ENCODE data around the gene LTBP2. TPM values are rescaled to one million over a fixed set of nuclear protein-coding genes. Genes with fewer than 3 reads are reported as not detected.

LTBP2 gene
- 123 and 130 TPM in 2 replicates for total RNA-seq

DNA sequence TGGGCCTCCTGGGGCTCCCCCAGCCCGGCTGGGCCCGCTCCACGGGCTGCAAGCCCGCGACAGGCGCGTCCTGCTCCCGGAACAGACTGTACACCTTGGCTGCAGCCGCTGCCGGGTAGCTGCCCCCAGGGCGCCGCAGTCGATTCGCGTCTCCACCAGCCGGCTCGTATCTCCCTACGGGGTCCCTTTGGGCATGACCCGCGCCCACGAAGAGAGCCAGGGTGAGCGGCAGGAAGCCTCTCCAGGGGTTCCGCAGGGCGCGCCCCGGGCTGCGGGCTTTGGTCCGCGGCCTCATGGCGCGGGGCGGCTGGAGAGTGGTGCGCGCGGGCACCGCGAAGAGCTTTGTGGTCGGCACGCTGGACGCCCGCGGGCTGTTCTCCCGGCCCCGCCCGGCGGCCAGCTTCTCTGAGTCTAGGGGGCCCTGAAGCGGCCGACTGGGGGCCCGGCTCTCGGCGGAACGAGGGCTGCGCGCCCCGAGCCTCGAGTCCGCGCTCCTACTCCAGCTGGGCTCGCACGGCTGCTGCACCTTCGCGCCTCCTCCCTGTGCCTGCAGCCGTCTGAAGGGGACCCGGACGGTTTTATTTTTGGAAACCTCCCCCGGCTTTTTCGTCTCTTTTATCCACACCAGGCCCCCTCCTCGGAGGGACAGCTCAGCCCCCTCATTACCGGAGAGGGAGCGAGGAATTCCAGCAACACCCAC lies at the start of gene LTBP2:
Gene LTBP2 (minus strand): TSS at position 588 of the 700 bp plus-strand sequence. CDS start 293 bp downstream, at position 295.

DNA sequence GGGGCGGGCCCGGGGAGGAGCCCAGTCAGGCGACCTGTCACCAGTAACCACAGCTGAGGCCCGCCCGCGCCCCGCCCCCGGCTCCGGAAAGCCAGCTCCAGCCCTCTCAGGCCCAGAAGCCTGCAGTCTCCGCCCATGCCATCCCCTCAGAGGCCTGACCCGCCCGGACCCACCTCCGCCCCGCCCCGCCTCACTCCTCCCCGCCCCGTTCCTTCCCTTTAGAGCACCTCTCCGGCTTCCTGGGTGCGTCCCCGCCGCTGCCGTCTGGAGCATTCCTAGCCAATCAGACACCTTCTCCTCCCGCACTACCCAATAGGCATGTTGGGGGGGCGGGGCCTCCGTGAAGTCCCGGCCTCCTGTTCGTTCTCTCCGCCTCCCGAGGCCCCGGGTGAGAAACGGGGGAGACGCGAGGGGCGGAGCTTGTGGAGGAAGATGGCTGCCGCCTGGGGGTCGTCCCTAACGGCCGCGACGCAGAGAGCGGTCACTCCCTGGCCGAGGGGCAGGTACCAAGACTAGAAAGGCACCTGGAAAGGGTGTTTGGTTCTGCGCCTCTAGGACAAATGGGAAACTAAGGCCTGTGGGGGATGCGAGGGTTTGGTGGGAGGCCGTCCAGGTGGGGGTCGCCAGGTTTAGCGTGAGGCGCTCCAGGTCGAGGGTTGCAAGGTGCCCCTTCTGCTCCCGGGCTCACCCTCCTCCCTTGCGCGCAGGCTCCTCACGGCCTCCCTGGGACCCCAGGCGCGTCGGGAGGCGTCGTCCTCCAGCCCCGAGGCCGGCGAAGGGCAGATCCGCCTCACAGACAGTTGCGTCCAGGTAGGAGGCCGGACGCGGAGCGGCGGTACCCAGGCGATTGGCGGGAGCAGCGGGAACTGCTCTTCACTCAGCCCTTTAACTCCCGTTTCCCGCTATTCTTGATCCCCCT lies 118.4 kb downstream of the LTBP2 start, which contains the start of gene ISCA2:
Gene ISCA2 (plus strand): TSS at position 423 of the 919 bp plus-strand sequence. CDS start 10 bp downstream, at position 433.

DNA sequence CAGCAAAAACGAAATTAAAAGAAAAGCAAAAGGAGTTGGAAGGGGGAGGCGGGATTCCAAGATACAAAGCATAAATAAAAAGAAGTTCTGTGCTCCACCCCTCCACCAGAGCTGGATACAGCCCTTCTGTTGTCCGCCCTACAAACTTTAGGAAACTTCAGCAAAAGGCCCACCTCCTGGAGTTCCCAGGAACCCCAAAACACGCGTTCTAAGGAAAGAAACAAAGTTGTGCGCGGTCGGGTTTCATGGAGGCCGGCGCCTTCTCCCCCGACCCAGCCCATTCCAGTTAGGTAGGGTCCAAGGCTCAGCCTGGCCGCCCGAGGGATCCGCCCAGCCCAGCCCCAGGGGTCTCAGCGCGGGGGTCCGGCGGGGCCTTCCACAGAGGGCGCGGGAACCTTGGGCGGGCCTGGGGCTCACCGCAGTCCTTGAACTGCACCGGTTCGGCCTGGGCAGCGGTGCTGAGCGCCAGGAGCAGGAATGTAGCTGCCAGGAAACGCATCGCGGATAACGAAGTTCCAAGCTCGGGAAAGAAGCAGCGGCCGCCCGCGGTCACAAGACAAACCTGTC lies 119.2 kb downstream of the LTBP2 start, which contains the start of gene NPC2:
Gene NPC2 (minus strand): TSS at position 530 of the 567 bp plus-strand sequence. CDS start 31 bp downstream, at position 499.

Other genes with a start within 250 kb of the LTBP2 start
- gene SYNDIG1L, start 186.0 kb downstream of the LTBP2 start, total RNA-seq, result not detected in 2 replicates
- 713 and 752 TPM in 2 replicates for gene NPC2, start 118.9 kb downstream of the LTBP2 start, total RNA-seq
- gene ISCA2, start 118.5 kb downstream of the LTBP2 start, total RNA-seq, result 9.1 and 14.7 TPM in 2 replicates
- 13.5 and 16.3 TPM in 2 replicates for gene AREL1, start 100.8 kb upstream of the LTBP2 start, total RNA-seq
- 34.5 and 43.6 TPM in 2 replicates for gene FCF1, start 100.9 kb upstream of the LTBP2 start, total RNA-seq
- 30.3 and 30.9 TPM in 2 replicates for gene YLPM1, start 151.1 kb upstream of the LTBP2 start, total RNA-seq